ENCODE results near the gene PXK. TPM values are rescaled to one million over a fixed set of nuclear protein-coding genes. Genes with fewer than 3 reads are reported as not detected.

Gene PXK
- total RNA-seq, 1 experiment from 2014 or later = 4.4 TPM

DNA sequence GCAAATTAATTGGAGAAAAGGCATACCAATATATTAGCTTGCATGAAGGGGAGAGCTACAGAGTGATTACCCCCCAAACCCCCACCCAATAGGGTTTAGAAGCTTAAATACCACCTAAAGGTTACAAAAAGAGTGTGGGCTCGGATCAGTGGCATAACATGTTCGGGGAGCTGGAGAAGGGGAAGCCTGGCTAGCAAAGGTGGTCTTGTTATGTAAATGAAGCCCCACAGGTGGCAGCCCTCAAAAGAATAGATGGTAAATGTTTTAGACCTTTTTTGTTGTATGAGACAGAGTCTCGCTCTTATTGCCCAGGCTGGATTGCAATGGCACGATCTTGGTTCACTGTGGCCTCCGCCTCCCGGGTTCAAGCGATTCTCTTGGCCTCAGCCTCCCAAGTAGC, 10.9 kb upstream of the PXK start:
- H3K4me1 ChIP-seq (replicated peaks; ENCODE audit: insufficient read depth) = no peaks in the 10 kb centered on the region
- H3K36me3 ChIP-seq (ENCODE audit: low read depth) = no peaks in the 10 kb centered on the region
- no peak for DNase-seq
- CTCF ChIA-PET = no interaction called here
- intact Hi-C loops (cut with micrococcal nuclease; ENCODE audit: unreplicated experiment) = loop anchor here (1.0 to 5.0 kb wide), 4 partner anchors 93 to 306 kb away; no protein-coding TSS in a partner anchor
- H2AFZ ChIP-seq = no peak overlapping the region
- H3K9me3 ChIP-seq (ENCODE audit: insufficient read depth, low read depth) = no peaks in the 10 kb centered on the region
- POLR2A ChIA-PET (ENCODE audit: unreplicated experiment) = no interaction called here
- no peaks in the 10 kb centered on the region for H3K9me2 ChIP-seq (ENCODE audit: insufficient read depth)
- no peak overlapping the region for H3K27ac ChIP-seq
- no peaks in the 10 kb centered on the region for H3K27me3 ChIP-seq (ENCODE audit: insufficient read depth, low read depth)
- H3K4me3 ChIP-seq = no peak overlapping the region
- H3K79me2 ChIP-seq (ENCODE audit: low read depth) = no peaks in the 10 kb centered on the region
- H4K20me1 ChIP-seq (ENCODE audit: insufficient read depth) = peaks cover 24% of the 10 kb centered on the region
- H3K4me2 ChIP-seq = no peak overlapping the region
- peaks cover 11% of the 10 kb centered on the region; the same call in 1 of the 2 replicates for H3F3A ChIP-seq (ENCODE audit: insufficient read depth, low read depth)
- TSS peak; percentile 1 for BruUV-seq (replicated peaks)
- TF ChIP-seq, protein P1, sequence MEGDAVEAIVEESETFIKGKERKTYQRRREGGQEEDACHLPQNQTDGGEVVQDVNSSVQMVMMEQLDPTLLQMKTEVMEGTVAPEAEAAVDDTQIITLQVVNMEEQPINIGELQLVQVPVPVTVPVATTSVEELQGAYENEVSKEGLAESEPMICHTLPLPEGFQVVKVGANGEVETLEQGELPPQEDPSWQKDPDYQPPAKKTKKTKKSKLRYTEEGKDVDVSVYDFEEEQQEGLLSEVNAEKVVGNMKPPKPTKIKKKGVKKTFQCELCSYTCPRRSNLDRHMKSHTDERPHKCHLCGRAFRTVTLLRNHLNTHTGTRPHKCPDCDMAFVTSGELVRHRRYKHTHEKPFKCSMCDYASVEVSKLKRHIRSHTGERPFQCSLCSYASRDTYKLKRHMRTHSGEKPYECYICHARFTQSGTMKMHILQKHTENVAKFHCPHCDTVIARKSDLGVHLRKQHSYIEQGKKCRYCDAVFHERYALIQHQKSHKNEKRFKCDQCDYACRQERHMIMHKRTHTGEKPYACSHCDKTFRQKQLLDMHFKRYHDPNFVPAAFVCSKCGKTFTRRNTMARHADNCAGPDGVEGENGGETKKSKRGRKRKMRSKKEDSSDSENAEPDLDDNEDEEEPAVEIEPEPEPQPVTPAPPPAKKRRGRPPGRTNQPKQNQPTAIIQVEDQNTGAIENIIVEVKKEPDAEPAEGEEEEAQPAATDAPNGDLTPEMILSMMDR (conservative IDR thresholded peaks at IDR 0.05) = no peak
- no peak for TF ChIP-seq EZH2 (IDR thresholded peaks at IDR 0.05; ENCODE audit: low read depth)

DNA sequence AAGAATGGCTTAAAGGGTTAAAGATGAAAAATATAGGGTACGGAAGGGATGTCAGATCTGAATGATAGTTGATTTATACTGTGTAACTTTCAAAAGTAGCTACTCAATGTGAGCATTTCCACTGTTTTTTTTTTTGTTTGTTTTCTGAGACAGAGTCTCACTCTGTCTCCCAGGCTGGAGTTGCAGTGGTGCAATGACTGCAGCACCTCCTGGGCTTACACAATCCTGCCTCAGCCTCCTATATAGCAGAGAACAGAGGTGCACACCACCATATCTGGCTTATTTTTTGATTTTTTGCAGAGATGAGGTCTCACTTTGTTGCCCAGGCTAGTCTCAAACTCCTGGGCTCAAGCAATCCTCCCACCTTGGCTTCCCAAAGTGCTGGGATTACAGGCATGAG, 9.9 kb upstream of the PXK start:
- intact Hi-C loops (cut with micrococcal nuclease; ENCODE audit: unreplicated experiment) = loop anchor here (5.0 kb wide), 2 partner anchors 140 to 305 kb away; no protein-coding TSS in a partner anchor
- Histone ChIP-seq H3K36me3 (ENCODE audit: low read depth) (no peaks in the 10 kb centered on the region), H3K9me2 (ENCODE audit: insufficient read depth) (no peaks in the 10 kb centered on the region), H4K20me1 (ENCODE audit: insufficient read depth) (peaks cover 22% of the 10 kb centered on the region), H3K27ac (no peak overlapping the region), H2AFZ (no peak overlapping the region), H3K4me3 (no peak overlapping the region), H3K27me3 (ENCODE audit: insufficient read depth, low read depth) (no peaks in the 10 kb centered on the region), H3K79me2 (ENCODE audit: low read depth) (no peaks in the 10 kb centered on the region), H3F3A (ENCODE audit: insufficient read depth, low read depth) (peaks cover 11% of the 10 kb centered on the region; the same call in 1 of the 2 replicates), H3K4me2 (no peak overlapping the region), H3K9me3 (ENCODE audit: insufficient read depth, low read depth) (no peaks in the 10 kb centered on the region), H3K4me1 (replicated peaks; ENCODE audit: insufficient read depth) (no peaks in the 10 kb centered on the region)
- no peak for DNase-seq
- no TSS peak for BruUV-seq (replicated peaks)
- ChIA-PET POLR2A (ENCODE audit: unreplicated experiment) (no interaction called here), CTCF (no interaction called here)
- TF ChIP-seq, protein P1 (conservative IDR thresholded peaks at IDR 0.05) = no peak

DNA sequence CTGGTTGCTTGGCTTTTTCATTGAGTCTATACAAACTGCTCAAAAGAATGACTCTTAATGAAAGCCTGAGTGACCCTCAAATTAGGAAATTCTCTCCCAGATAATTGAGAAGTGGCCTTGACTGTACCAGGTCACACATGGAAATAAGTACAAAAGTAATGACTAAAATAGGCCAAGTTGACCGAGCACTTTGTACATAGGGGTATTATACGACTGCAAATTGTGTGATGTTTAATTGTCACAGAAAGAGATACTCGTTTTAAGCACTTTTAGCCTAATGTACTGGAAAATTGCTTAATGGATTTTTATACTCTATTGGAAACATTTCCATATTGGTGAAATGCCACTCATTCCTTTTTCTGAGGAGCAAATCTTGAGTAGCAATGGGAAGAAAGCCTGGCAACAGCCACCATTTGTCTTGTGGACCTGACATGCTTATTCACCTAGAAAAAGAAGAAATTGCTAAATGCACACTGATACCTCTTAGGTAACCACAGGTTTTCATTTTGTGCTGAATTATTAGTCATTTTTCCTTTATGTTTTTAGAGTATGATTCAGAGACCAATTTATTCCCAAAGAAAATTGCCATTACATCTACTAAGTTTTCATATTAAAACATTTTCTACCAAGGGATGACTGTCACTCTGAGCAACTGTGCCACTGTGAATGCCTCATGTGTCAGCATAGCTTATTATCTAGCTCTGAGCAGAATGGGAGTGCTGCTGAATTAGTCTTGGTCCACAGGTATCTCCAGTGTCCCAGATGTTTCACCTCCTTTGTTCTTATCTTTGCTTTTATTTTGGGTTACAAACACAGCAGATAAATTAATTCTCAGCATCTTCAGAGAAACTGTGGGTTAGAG, 8.9 kb upstream of the PXK start:
- Histone ChIP-seq H3K79me2 (ENCODE audit: low read depth) (no peaks in the 10 kb centered on the region), H3F3A (ENCODE audit: insufficient read depth, low read depth) (peaks cover 7% of the 10 kb centered on the region; the same call in 1 of the 2 replicates), H3K27ac (no peak overlapping the region), H4K20me1 (ENCODE audit: insufficient read depth) (peaks cover 13% of the 10 kb centered on the region), H3K27me3 (ENCODE audit: insufficient read depth, low read depth) (no peaks in the 10 kb centered on the region), H3K4me1 (replicated peaks; ENCODE audit: insufficient read depth) (no peaks in the 10 kb centered on the region), H3K9me2 (ENCODE audit: insufficient read depth) (no peaks in the 10 kb centered on the region), H3K4me2 (no peak overlapping the region), H3K4me3 (no peak overlapping the region), H2AFZ (no peak overlapping the region), H3K9me3 (ENCODE audit: insufficient read depth, low read depth) (no peaks in the 10 kb centered on the region), H3K36me3 (ENCODE audit: low read depth) (no peaks in the 10 kb centered on the region)
- intact Hi-C loops (cut with micrococcal nuclease; ENCODE audit: unreplicated experiment) = loop anchor here (5.0 kb wide), 2 partner anchors 139 to 304 kb away; no protein-coding TSS in a partner anchor
- TF ChIP-seq, protein P1 (conservative IDR thresholded peaks at IDR 0.05) = no peak
- TF ChIP-seq EZH2 (IDR thresholded peaks at IDR 0.05; ENCODE audit: low read depth) = no peak
- POLR2A ChIA-PET (ENCODE audit: unreplicated experiment) = no interaction called here
- CTCF ChIA-PET = no interaction called here
- no TSS peak for BruUV-seq (replicated peaks)
- no peak for DNase-seq
